ENCODE measurements around the gene ADH4. TPM values are rescaled to one million over a fixed set of nuclear protein-coding genes. Genes with fewer than 3 reads are reported as not detected.

Gene ADH4
- total RNA-seq, 1 experiment from 2014 or later = 0.10 TPM

DNA sequence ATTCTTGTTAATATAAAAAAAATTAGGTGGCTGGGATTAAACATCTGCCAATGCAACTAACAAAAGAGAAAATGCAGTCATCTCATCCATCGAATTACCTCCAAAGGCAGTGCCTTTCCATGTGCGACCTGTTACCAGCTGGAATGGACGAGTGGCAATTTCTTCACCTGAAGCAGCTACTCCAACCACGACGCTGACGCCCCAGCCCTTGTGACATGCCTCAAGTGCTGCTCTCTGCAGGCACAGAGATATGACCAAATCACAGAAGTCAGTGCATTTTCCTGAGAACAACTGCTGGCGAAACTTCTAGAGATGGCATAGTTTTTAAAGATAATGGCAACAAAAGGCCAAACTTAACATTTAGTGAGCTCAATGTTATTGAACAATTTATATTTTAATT is 69.3 kb downstream of the ADH4 start:
- H3K27ac ChIP-seq (ENCODE audit: low read length) = no peak overlapping the region
- H3K9me3 ChIP-seq (ENCODE audit: control insufficient read depth, insufficient read depth, low read depth, low read length) = no peaks in the 10 kb centered on the region
- no peaks in the 10 kb centered on the region for H3K27me3 ChIP-seq (ENCODE audit: control insufficient read depth, insufficient read depth, low read length)
- ATAC-seq (no peak), DNase-seq (ENCODE audit: low read depth, low spot score) (no peak)
- TF ChIP-seq TCF7L2 (IDR thresholded peaks at IDR 0.05; ENCODE audit: low read depth, low read length) (no peak), SIN3A (IDR thresholded peaks at IDR 0.05; ENCODE audit: borderline replicate concordance, insufficient read depth, low read depth, low read length) (no peak), POLR2AphosphoS5 (IDR thresholded peaks at IDR 0.05; ENCODE audit: low read depth, low read length) (no peak)
- TF ChIP-seq, protein P1, sequence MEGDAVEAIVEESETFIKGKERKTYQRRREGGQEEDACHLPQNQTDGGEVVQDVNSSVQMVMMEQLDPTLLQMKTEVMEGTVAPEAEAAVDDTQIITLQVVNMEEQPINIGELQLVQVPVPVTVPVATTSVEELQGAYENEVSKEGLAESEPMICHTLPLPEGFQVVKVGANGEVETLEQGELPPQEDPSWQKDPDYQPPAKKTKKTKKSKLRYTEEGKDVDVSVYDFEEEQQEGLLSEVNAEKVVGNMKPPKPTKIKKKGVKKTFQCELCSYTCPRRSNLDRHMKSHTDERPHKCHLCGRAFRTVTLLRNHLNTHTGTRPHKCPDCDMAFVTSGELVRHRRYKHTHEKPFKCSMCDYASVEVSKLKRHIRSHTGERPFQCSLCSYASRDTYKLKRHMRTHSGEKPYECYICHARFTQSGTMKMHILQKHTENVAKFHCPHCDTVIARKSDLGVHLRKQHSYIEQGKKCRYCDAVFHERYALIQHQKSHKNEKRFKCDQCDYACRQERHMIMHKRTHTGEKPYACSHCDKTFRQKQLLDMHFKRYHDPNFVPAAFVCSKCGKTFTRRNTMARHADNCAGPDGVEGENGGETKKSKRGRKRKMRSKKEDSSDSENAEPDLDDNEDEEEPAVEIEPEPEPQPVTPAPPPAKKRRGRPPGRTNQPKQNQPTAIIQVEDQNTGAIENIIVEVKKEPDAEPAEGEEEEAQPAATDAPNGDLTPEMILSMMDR (IDR thresholded peaks at IDR 0.05) = no peak
- TF ChIP-seq, protein P2, sequence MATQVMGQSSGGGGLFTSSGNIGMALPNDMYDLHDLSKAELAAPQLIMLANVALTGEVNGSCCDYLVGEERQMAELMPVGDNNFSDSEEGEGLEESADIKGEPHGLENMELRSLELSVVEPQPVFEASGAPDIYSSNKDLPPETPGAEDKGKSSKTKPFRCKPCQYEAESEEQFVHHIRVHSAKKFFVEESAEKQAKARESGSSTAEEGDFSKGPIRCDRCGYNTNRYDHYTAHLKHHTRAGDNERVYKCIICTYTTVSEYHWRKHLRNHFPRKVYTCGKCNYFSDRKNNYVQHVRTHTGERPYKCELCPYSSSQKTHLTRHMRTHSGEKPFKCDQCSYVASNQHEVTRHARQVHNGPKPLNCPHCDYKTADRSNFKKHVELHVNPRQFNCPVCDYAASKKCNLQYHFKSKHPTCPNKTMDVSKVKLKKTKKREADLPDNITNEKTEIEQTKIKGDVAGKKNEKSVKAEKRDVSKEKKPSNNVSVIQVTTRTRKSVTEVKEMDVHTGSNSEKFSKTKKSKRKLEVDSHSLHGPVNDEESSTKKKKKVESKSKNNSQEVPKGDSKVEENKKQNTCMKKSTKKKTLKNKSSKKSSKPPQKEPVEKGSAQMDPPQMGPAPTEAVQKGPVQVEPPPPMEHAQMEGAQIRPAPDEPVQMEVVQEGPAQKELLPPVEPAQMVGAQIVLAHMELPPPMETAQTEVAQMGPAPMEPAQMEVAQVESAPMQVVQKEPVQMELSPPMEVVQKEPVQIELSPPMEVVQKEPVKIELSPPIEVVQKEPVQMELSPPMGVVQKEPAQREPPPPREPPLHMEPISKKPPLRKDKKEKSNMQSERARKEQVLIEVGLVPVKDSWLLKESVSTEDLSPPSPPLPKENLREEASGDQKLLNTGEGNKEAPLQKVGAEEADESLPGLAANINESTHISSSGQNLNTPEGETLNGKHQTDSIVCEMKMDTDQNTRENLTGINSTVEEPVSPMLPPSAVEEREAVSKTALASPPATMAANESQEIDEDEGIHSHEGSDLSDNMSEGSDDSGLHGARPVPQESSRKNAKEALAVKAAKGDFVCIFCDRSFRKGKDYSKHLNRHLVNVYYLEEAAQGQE (IDR thresholded peaks at IDR 0.05; ENCODE audit: insufficient read depth in 1 of 2, low read depth in 2 of 2, low read length in 1 of 2) = no peak
- H3K4me3 ChIP-seq (ENCODE audit: low read depth in 2 of 2, low read length in 2 of 2) = no peak overlapping the region
- POLR2A ChIA-PET = no interaction called here
- in situ Hi-C loops (cut with HindIII; ENCODE audit: low pct_unique_long_range_greater_than_20kb, low sequenced_read_pairs) (no loop called here), intact Hi-C loops (cut with micrococcal nuclease; ENCODE audit: unreplicated experiment) (no loop called here)
- CTCF ChIA-PET = no interaction called here
- H3K4me1 ChIP-seq (ENCODE audit: control insufficient read depth, insufficient read depth, low read length) = no peaks in the 10 kb centered on the region
- no TSS peak for BruUV-seq (replicated peaks)
- peaks cover 20% of the 10 kb centered on the region for H3K36me3 ChIP-seq (ENCODE audit: control insufficient read depth, insufficient read depth, low read length)

Other genes starting within 250 kb of the ADH4 start
- 89.7 TPM for gene EIF4E, start 215.2 kb downstream of the ADH4 start, total RNA-seq (2021; ENCODE audit: unreplicated experiment)
- gene METAP1, start 148.6 kb downstream of the ADH4 start, total RNA-seq (2021; ENCODE audit: unreplicated experiment) = 51.9 TPM
- gene ADH5, start 55.5 kb downstream of the ADH4 start, total RNA-seq (2021; ENCODE audit: unreplicated experiment) = 117 TPM
- 0.18 TPM for gene ADH6, start 74.9 kb upstream of the ADH4 start, total RNA-seq (2021; ENCODE audit: unreplicated experiment)
- not detected for gene ADH1A, start 146.7 kb upstream of the ADH4 start, total RNA-seq (2021; ENCODE audit: unreplicated experiment)
- gene ADH1B, start 177.1 kb upstream of the ADH4 start, total RNA-seq (2021; ENCODE audit: unreplicated experiment) = 0.98 TPM
- not detected for gene ADH1C, start 208.4 kb upstream of the ADH4 start, total RNA-seq (2021; ENCODE audit: unreplicated experiment)